MCF 10A (cell line): ENCODE data around the gene PHOSPHO2. TPM values are rescaled to one million over a fixed set of nuclear protein-coding genes. Genes with fewer than 3 reads are reported as not detected.

Experiments used
- BruUV-seq: library from RNA; stranded (reverse); fragments of 400-500 nt; replicated peaks from 2 replicates; lab custom pipeline; 2021; lab: Mats Ljungman, UMichigan
- CTCF ChIA-PET: fragments of 300-600 bp; sonication (Branson Sonifier 250); formaldehyde crosslinking; extraction: SDS; loops from one replicate; lab custom pipeline; 2021; ENCODE audit warnings: antibody characterized with exemption, inconsistent platforms; lab: Yijun Ruan, JAX
- POLR2A ChIA-PET: fragments of 300-600, 350-650 bp; sonication (Branson Sonifier 250); formaldehyde crosslinking; extraction: SDS; loops from one replicate; lab custom pipeline; 2020; ENCODE audit warnings: antibody characterized with exemption, inconsistent platforms; lab: Yijun Ruan, JAX
- DNase-seq: peaks from one replicate; pipeline ENCODE4 v3.0.0-alpha.2; 2018; ENCODE audit not compliant: unreplicated experiment
- H3K27ac Mint-ChIP-seq: one replicate; pipeline ENCODE4 v1.8.0; 2022; ENCODE audit warnings: mild to moderate bottlenecking, low read depth, mixed read lengths; ENCODE audit not compliant: unreplicated experiment
- H3K27me3 Mint-ChIP-seq: one replicate; pipeline ENCODE4 v1.8.0; 2022; ENCODE audit warnings: mixed read lengths; ENCODE audit not compliant: insufficient read depth, unreplicated experiment
- H3K36me3 Mint-ChIP-seq: one replicate; pipeline ENCODE4 v1.8.0; 2022; ENCODE audit warnings: mild to moderate bottlenecking, moderate library complexity, mixed read lengths; ENCODE audit not compliant: insufficient read depth, unreplicated experiment
- H3K4me1 Mint-ChIP-seq: one replicate; pipeline ENCODE4 v1.8.0; 2022; ENCODE audit warnings: mixed read lengths; ENCODE audit not compliant: insufficient read depth, unreplicated experiment
- H3K4me3 Mint-ChIP-seq: one replicate; pipeline ENCODE4 v1.8.0; 2022; ENCODE audit warnings: mild to moderate bottlenecking, moderate library complexity, mixed read lengths; ENCODE audit not compliant: unreplicated experiment
- H3K9me3 Mint-ChIP-seq: one replicate; pipeline ENCODE4 v1.8.0; 2022; ENCODE audit warnings: mixed read lengths; ENCODE audit not compliant: unreplicated experiment
- CTCF ChIP-seq: fragments of 200-600 bp; IDR thresholded peaks from one replicate; pipeline ENCODE4 v1.8.0; 2022; ENCODE audit warnings: antibody characterized with exemption, mild to moderate bottlenecking; ENCODE audit not compliant: unreplicated experiment
- intact Hi-C: fragments of 100-400 bp; cut with micrococcal nuclease; formaldehyde crosslinking; loops from 2 replicates; pipeline ENCODE4 v1.14.1; 2022
- total RNA-seq: library from RNA; stranded (reverse); gene quantifications from 2 replicates; pipeline ENCODE4 v1.2.3, GENCODE V29; 2022

The PHOSPHO2 gene
- total RNA-seq, 1 experiment from 2014 or later = 5.4 TPM

- Mint-ChIP-seq H3K27ac (no peak overlapping the region), H3K4me1 (no peaks in the 10 kb centered on the region), H3K4me3 (no peak overlapping the region), H3K27me3 (no peaks in the 10 kb centered on the region), H3K9me3 (no peaks in the 10 kb centered on the region), H3K36me3 (peaks cover 20% of the 10 kb centered on the region)
- intact Hi-C loops = no loop called here
- no peak for DNase-seq
- TF ChIP-seq CTCF = no peak
- ChIA-PET CTCF (interaction anchor here (2.2 kb wide), 1 partner anchor 8 kb away, joined by 6 read pairs; no protein-coding TSS in a partner anchor), POLR2A (interaction anchor here (0.6 to 1.2 kb wide), 2 partner anchors 9 to 547 kb away, joined by 3 to 4 read pairs; no protein-coding TSS in a partner anchor)
- BruUV-seq = no TSS peak
These were observed 49.3 kb downstream of the PHOSPHO2 start for GRCh38 chr2:169743549-169743948.

- ChIA-PET POLR2A (interaction anchor here (0.7 kb wide), 1 partner anchor 11 kb away, joined by 3 read pairs; no protein-coding TSS in a partner anchor), CTCF (interaction anchor here (0.7 kb wide), 1 partner anchor 1167 kb away, joined by 3 read pairs; no protein-coding TSS in a partner anchor)
- H3K36me3 Mint-ChIP-seq = peaks cover 14% of the 10 kb centered on the region
- H3K9me3 Mint-ChIP-seq = no peaks in the 10 kb centered on the region
- H3K4me3 Mint-ChIP-seq = no peak overlapping the region
- intact Hi-C loops = no loop called here
- no peak for TF ChIP-seq CTCF
- H3K4me1 Mint-ChIP-seq = no peaks in the 10 kb centered on the region
- H3K27ac Mint-ChIP-seq = no peak overlapping the region
- no peak for DNase-seq
- no peaks in the 10 kb centered on the region for H3K27me3 Mint-ChIP-seq
- no TSS peak for BruUV-seq
These were observed 52.0 kb downstream of the PHOSPHO2 start for GRCh38 chr2:169746240-169746639.

- peak overlapping the region; percentile 44 for H3K27ac Mint-ChIP-seq
- ChIA-PET CTCF (interaction anchor here (0.6 kb wide), 2 partner anchors 24 to 71 kb away, joined by 3 read pairs; no protein-coding TSS in a partner anchor), POLR2A (no interaction called here)
- no peaks in the 10 kb centered on the region for H3K27me3 Mint-ChIP-seq
- no peak overlapping the region for H3K4me3 Mint-ChIP-seq
- TF ChIP-seq CTCF = no peak
- DNase-seq = no peak
- no peaks in the 10 kb centered on the region for H3K4me1 Mint-ChIP-seq
- intact Hi-C loops = no loop called here
- no TSS peak for BruUV-seq
- peaks cover 14% of the 10 kb centered on the region for H3K36me3 Mint-ChIP-seq
- no peaks in the 10 kb centered on the region for H3K9me3 Mint-ChIP-seq
These were observed 54.0 kb downstream of the PHOSPHO2 start for GRCh38 chr2:169748319-169748718.

Other genes starting within 250 kb of the PHOSPHO2 start
- gene BBS5, start 215.0 kb upstream of the PHOSPHO2 start, total RNA-seq = 9.0 and 12.7 TPM in 2 replicates
- 0.34 and 0.35 TPM in 2 replicates for gene KLHL41, start 184.8 kb upstream of the PHOSPHO2 start, total RNA-seq
- 34.5 and 39.9 TPM in 2 replicates for gene FASTKD1, start 120.6 kb upstream of the PHOSPHO2 start, total RNA-seq
- 64.7 and 80.2 TPM in 2 replicates for gene PPIG, start 110.1 kb upstream of the PHOSPHO2 start, total RNA-seq
- gene CFAP210, start 64 bp upstream of the PHOSPHO2 start, total RNA-seq = not detected in 2 replicates
- gene KLHL23, start 39.4 kb downstream of the PHOSPHO2 start, total RNA-seq = 4.6 and 6.1 TPM in 2 replicates
- 98.0 and 113 TPM in 2 replicates for gene SSB, start 104.4 kb downstream of the PHOSPHO2 start, total RNA-seq
- 68.0 and 109 TPM in 2 replicates for gene METTL5, start 130.4 kb downstream of the PHOSPHO2 start, total RNA-seq
- gene UBR3, start 133.0 kb downstream of the PHOSPHO2 start, total RNA-seq = 28.7 and 30.0 TPM in 2 replicates